ENCODE data around the gene PRKAG2.

PRKAG2 gene

DNA sequence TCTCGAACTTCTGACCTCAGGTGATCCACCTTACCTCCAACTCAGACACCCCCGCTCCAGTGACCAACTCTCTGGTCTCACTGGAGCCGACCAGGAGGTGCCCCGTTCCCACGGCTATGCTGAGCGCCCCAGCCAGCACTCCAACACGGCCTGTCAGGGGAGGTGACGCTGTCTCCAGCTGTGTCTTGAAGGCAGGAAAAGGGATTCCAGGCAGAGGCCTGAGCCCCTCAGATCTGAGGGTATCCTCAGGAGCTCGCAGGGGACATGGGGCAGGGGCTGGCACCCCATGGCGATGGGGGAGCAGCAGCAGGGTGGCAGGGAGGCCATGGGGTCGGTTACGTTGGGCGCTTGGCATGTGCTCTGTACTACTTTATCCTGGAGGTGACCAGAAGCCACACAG is 262.9 kb downstream of the PRKAG2 start:
- no peak for DNase-seq (ENCODE audit: low spot score)

DNA sequence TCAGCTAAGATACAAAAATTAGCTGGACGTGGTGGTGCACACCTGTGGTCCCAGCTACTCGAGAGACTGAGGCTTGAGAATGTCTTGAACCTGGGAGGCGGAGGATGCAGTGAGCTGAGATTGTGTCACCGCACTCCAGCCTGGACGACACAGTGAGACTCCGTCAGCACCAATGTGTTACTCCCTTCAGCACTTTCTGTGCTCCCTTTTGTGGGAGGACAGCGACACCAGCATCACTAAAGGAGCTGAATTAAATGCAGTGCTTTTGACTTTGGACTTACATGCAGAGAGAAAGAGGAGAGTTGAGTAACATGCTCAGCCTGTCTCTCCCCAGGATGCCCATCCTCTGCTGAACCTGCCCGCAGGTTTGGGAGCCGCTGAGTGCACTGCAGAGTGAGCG is 265.0 kb downstream of the PRKAG2 start:
- DNase-seq (ENCODE audit: low spot score), result no peak

DNA sequence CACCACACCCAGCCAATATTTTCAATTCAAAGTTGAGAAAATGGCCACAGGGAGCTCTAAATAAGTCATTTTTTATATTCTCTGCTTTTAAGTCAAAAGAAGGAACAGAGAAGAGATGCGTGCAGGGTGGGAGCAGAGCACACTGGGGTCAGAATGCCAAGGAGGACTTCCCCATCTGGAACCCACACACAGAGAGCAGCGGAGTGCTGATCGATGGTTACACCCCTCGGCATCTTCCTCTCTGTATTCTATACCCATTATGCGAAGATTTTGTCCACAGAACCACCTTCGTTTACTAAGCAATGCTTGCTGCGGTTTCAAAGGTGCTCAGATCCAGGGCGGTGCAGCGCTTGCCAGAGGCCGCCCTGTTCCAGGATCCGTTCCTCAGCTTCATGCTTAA is 265.9 kb downstream of the PRKAG2 start:
- no peak for DNase-seq (ENCODE audit: low spot score)

DNA sequence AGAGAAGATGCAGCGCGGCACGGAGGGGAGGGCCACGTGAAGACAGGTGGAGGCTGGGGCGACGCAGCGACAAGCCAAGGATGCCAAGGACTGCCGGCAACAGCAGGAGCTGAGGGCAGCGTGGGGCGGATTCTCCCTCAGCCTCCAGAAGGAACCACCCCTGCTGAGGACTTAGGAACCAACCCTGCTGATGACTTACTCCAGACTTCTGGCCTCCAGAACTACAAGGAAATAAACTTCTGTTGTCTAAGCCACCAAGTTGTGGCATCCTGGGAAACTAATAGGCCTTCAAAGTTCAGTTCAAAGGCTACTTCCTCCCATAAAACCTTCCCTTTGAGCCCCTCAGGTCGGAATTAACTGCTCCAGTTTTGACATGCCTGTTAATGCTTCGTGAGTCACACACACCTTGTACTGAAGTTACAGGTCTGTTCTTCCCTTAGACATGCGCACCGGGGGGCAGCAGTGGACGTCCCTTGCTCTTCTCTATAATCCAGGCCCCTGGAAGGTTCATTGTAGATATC is 268.8 kb downstream of the PRKAG2 start:
- no peak for DNase-seq (ENCODE audit: low spot score)

DNA sequence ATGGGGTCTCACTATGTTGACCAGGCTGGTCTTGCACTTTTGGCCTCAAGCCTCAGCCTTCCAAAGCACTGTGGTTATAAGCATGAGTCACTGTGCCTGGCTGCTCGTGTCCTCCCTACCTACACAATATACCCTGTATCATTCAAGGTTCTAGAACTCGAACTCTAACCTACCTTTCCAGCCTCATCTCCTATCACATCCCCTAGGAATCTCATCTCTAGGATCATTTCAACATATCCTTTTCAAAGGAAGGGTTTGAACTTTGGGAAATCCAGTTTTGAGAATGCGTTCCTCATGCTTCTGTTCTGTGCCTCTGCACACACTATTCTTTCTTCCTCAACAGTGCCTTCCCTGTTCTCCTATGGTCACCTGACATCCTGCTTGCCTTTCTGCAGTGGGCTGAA is 269.4 kb downstream of the PRKAG2 start:
- no peak for DNase-seq (ENCODE audit: low spot score)

DNA sequence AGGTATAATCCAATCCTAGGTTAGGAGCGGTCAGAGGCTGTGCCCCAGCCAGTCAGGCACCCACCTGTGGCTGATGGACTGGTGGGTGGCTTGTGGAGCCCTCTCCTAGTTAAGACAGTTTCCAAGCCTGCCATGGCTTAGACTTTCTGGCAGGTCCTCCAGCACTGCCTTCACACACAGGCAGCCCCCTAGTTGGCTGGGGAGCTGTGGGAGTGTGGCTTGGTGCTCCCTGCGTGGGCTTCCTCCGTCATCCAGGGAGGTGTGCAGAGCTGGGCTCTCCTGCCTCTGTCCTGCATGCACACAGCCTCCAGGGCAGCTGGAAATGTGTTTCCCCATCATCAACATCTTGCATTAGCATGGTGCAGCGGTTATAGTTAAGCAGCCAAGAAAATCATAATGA is 273.0 kb downstream of the PRKAG2 start:
- no peak for DNase-seq (ENCODE audit: low spot score)

DNA sequence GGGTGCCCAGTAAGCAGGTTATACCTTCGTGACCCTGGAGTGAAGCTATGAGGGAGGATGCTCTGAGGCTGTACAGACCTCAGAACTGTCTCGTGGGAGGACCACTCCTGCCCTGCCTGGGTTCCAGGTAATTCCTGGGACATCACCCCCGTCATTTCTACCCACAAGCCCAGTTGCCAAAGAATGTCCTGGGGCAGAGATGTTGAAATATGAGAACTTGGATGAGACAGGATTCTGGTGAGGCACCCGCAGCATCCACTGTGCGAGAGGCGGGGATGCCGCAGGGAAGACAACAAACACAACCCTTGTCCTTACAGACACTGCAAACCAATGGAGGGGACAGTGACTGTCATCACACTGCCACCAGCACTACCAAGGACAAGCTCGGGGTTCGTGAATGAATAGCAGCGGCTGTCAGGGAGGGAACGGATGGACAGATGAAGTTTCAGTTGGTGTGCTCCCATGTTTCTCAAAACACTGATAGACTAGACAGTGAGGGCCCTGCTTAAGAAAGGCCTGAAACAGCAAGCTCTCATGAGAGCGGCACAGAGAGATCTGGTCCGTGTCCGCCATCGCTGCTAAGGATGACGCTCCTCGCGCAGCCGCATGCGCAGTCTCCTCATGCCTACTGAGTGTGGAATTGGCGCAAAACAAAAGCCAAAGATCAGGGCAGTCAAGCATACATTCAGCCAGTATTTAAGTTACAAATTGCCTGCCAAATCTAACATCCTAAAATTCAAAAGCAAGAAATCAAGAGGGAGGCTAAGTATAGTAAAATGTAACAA is 275.2 kb downstream of the PRKAG2 start:
- DNase-seq (ENCODE audit: low spot score), result no peak

DNA sequence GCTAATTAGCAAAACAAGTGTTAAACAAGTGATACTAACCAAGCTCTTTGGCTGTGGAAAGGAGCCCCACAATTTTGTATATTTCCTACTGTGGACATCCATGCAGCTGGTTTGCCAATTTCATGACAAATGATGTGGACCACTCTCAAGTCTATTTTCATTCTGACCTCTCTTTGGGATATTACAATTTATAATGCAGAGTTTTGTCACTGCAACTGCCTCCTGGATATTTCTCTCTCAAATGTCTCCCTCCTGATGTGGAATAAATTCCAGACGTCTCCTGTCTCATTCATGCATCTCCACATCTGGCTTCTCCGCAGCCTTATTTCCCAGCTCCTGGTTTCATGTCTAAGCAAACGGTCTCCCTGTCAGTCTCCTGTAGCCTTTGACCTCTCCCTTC is 276.6 kb downstream of the PRKAG2 start:
- DNase-seq (ENCODE audit: low spot score), result no peak

DNA sequence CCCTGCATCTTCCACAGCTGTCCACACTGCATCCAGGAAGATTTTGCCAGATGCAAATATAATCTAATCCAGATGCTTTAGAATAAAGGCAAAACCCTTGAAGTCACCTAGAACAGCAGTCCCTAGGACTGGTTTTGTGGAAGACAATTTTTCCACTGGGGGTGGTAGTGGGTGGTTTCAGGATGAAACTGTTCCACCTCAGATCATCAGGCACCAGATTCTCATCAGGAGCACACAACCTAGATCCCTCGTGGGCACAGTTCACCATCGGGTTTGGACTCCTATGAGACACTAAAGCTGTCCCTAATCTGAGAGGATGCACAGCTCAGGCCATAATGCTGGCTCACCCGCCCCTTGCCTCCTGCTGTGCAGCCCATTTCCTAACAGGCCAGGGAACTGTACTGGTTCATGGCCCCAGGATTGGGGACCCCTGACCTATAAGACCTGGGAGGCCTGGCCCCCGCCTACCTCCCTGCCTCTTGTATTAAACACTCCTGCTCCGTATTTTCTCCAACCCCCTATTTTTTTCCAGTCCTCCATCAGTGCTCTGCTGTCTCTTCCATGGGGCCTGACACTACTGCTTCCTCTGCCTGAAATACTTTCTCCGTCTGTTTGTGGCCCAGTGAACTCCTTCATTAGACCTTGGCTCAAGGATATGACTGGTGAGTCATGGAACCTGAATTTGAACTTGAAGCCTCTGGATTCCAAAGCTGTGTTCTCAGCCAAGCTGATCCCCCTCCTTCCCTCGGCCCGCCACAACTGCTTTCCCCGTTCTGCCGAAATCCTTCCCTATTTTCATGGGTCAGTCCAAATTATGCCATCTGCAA is 277.3 kb downstream of the PRKAG2 start:
- no peak for DNase-seq (ENCODE audit: low spot score)

DNA sequence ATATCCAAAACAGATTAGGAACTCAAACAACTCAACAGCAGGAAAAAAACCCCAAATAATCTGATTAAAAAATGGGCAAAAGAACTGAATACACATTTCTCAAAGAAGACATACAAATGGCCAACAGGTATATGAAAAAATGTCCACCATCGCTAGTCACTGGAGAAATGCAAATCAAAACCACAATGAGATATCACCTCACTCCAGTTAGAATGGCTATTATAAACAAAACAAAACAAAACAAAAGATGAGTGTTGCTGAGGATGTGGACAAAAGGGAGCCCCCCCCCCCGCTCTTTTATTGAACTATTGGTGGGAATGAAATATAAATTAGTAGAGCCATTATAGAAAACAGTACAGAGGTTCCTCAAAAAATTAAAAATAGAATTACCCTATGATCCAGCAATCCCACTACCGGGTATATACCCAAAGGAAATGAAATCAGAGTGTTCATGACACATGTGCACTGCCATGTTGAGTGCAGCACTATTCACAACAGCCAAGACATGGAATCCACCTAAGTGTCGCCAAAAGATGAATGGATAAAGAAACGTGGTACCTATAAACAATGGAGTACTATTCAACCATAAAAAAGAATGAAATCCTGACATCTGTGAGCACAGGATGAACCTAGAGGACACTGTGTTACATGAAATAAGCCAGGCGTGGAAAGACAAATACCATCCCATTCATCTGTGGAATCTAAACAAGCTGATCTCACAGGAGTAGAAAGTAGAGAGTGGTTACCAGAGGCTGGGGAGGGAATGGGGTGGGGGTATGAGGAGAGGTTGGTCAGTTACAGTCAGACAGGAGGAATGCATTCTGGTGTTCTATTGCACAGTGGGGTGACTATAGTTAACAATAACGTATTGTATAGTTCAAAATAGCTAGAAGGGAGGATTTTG is 279.1 kb downstream of the PRKAG2 start:
- DNase-seq (ENCODE audit: low spot score), result no peak

DNA sequence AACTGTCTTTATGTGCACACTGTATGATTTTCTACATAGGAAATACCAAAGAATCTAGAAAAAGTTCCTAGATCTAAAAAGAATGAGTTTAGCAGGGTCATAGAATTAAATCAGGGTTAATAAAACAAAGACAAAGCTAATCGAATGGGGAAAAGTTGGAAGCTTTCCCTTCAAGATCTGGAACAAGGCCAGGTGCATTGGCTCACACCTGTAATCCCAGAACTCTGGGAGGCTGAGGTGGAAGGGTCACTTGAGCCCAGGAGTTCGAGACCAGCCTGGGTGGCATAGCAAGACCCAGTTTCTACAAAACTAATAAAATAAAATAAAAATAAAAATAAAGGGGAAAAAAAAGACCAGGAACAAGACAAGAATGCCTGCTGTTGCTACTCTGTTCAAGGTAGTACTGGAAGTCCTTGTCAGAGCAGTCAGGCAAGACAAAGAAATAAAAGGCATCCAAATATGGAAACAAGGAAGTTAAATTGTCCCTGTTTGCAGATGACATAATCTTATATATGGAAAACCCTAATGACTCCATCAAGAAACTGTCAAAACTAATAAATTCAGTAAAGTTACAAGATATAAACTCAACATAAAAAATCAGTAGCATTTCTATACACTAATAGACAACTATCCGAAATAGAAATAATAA is 281.1 kb downstream of the PRKAG2 start:
- DNase-seq (ENCODE audit: low spot score), result no peak

DNA sequence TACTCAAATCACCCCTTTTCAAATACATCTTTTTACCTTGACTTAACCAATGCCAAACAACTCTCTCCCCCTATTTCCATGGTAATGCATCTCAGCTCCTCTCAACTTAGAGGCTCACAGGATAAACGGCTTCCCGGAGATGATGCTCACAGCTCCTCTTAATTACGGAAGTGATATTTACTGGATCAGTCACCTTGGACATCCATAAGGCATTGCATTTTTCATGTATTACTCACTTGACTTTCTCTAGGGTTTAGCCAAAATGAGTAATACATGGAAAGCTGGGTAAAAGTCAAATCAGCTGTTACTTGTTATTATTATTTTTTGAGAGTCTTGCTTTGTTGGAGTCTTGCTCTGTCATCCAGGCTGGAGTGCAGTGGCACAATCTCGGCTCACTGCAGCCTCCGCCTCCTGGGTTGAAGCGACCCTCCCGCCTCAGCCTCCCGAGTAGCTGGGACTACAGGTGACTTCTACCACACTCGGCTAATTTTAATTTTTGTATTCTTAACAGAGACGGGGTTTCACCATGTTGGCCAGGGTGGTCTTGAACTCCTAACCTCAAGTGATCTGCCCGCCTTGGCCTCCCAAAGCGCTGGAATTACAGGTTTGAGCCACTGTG is 283.9 kb downstream of the PRKAG2 start:
- DNase-seq (ENCODE audit: low spot score), result no peak

DNA sequence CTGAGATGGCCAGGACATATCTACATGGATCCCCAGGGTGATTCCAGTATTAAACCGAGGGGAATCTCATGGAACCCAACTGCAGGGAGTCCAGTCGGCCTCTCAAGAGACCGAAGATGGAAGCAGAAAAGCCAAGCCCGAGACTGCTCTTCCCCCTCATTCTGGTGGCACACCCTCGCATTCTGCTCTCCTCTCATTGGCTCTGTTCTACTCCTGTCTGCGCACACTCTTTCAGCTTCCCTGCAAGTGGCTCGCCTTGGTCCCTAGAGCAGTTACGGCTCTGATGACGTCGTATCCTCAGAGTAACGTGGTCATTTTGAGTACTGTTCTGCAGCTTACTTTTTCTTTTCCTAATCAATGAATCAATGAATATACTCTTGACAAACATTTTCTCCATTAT is 284.6 kb downstream of the PRKAG2 start:
- no peak for DNase-seq (ENCODE audit: low spot score)

DNA sequence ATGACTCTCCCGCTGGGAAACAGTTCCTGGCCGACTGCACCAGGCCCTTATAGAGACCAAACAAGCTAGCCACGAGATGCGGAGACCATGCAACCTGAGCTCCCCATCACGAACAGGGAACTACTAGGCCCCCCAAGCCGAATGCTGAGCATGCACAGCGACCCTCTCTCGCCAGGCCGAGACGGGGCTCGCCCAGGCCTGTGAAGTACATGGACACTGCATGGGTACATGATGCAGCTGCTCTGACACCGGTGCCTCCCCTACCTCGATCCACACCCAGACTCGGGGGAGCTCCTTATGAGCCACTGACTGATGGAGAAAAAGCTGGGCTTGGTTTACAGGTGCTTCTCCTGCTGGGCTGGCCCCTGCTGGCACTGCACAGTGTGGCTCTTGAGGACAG is 285.0 kb downstream of the PRKAG2 start:
- DNase-seq (ENCODE audit: low spot score), result no peak

DNA sequence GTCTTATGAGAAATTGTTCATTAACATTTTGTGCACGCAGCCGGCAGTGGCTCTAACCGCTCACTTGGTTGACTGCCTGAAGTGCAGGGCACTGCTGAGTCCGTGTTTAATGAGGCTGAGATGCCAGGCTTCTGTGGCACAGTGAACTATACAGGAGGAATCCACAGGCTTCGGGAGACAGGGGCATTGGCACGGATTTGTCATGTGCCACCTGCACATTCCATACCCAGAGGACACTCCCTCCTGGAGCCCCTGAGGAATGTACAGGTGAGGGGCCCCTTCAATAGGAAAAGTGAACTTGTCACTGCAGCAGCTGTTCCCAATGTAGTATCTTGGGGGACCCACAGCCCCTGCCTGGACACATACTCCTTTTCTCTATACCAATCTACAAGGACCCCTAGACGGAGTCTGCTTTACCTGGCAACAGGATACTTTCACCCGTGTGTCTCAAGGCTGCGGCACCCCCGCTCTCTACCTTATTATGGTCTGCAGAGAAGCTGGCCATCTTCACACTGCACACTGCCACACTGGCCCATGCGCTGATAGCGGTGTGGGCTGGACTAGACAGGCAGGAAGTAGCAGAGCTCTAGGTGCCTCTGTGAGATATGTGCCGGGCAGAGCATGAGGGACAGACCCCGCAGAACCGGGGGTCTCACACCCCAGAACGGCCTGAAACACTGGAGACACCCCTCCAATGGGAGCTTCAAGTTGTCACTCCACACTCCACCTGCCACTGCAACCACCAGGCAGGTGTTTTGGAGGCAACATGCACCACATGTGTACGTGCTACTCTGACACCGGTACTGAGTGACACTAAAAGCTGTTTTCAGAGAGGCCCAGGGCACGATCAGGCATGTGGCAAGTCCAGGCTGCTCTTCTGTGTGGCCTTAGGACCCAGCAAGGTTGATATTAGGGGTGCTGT is 285.8 kb downstream of the PRKAG2 start:
- DNase-seq (ENCODE audit: low spot score), result no peak

DNA sequence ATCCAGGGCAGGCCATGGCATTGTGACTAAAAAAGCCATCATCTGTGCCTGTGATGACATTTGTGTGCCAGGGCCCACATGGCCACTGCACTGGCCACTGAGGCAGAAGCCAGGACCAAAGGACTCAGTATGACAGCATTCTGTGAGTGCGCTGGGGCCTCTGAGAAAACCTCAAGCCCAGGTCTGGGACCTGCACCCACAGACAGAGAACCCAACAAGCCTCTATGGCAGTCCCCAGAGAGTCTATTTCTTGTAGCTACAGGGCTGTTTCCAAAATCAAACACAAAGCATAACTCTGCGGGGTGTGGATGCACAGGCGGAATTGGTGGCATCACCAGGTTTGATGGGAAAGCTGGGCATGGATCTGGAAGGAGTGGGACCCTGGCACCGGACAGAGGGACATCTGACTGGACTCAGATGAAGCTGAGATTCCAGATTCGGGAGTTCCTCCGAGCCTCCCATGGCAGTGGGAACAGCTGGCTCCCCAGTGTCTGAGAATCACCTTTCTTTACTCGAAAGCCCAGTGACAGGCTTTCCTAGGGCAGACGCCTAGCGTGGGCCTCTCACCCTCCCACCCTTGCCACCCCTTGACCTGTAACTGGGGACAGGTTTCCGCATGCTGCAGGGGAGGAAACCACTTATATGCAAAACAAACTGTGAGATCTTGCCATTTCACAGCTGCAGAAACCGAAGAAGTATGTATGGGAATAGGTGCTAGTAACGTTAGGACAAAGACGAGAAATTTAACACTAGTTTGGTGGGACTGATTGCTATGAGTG is 286.7 kb downstream of the PRKAG2 start:
- DNase-seq (ENCODE audit: low spot score), result no peak

DNA sequence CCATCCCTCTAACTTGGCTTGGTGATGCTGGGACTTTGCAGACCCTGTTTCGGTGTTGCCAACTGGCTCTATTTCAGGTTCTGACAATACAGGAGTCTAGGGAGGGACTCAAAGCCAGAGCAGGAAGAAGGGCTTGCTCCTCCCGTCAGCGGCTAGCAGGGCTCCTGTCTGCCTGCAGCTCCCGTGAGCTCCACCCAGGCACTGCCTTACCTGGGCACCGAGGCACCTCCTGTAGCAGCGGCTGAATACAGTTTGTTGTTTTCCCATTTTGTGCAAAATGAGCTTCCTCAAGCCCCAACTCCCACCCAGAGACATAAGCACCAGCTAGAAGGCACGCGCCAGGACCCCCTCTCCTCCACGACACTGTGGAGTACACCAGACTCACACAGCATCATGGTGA is 287.9 kb downstream of the PRKAG2 start:
- DNase-seq (ENCODE audit: low spot score), result no peak

DNA sequence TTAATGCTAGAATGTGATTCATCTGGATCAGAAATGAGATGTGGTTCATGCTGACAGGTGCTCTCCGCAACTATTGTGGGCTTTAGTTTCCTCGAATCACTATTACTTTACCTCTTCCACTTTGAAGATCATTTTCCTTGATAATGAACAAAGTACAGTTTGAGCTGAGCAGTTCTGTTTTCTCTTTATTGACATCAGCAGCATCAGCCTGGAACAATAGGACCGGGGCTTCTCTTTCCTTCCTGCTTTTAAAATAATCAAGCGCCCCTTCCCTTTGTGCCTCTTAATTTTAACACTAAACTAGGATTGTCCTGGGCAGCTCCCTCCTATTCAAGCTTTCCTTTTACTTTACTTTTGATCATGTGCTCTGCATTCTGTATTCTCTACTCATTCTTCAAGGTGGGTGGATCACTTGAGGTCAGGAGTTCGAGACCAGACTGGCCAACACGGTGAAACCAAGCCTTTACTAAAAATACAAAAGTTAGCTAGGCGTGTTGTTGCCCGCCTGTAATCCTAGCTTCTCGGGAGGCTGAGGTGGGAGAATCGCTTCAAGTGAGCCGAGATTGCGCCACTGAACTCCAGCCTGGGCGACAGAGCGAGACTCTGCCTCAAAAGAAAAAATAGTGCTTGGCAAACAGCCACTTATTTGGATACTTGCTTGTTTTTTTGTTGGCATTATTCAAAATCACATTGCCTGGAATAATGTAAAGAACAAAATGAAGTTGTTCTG is 290.2 kb downstream of the PRKAG2 start:
- DNase-seq (ENCODE audit: low spot score), result no peak

Data from CD4-positive, alpha-beta T cell treated with Interleukin-6 at 100 ng/mL for 8 hours (primary cell).